CD4-positive, alpha-beta T cell treated with Interleukin-4 for 4 hours (primary cell): Measurements from ENCODE around the gene CTNNA3.
"Not testable (repeated sequence)": the region's sequence is repeated elsewhere in the genome, so short reads cannot be mapped to it uniquely, and the experiment has no call there.

Experiments used
- DNase-seq: peaks from one replicate; pipeline ENCODE4 v3.0.0-alpha.2; 2020

Gene CTNNA3

GRCh38 chr10:67599597-67599996 is 96.4 kb downstream of the CTNNA3 start:
- DNase-seq = no peak

DNA sequence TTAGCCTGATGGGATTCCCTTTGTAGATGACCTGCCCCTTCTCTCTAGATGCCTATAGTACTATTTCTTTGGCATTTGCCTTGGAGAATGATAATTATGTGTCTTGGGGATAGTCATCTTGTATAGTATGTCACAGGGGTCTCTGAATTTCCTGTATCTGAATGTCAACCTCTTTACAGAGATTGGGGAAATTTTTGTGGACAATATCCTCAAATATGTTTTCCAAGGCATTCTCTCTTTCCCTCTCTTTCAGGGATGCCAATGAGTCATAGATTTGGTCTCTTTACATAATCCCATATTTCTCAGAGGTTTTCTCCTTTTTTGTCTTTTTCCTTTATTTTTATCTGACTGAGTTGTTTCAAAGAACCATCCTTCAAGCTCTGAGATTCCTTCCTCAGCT is 99.4 kb downstream of the CTNNA3 start:
- DNase-seq = no peak

- no peak for DNase-seq
Measured at GRCh38 chr10:67587771-67588170, 108.2 kb downstream of the CTNNA3 start.

DNA sequence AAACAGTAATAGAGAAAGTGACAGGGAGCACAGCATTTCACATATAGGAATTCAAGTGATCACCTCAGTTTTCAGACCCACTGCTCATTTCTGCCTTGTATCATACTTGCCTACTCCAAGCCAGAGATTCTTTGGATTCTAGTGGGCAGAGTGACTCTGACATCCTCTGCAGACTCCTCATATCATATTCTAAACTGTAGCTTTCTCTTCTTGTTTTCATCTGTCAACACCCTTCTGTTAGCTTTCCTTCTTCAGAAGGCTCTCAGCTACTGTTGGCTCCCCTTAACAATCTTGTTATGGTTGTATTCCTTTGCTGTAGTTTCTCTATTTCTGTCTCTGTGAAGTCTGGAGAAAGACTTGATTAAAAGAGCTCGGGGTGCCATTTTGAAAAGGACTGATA is 120.5 kb downstream of the CTNNA3 start:
- DNase-seq = no peak

DNA sequence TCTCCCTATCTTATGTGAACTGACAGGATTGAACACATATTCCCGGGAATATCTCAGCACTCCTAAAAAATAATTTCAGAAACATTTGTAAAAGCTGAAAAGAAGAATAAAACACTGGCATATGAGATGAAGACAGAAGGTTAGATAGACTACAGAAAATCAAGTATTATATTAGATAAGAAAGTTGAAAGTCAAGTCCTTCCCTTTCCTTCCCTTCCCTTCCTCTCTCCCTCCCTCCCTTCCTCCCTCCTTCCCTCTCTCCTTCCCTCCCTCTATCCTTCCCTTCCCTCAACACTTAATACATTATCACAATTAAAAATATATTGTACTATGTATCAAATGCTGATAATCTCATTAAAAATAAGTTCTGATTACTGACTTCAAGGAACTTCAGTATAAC is 122.5 kb downstream of the CTNNA3 start:
- no peak for DNase-seq

- DNase-seq = no peak
Measured at GRCh38 chr10:67571503-67571902, 124.5 kb downstream of the CTNNA3 start.

DNA sequence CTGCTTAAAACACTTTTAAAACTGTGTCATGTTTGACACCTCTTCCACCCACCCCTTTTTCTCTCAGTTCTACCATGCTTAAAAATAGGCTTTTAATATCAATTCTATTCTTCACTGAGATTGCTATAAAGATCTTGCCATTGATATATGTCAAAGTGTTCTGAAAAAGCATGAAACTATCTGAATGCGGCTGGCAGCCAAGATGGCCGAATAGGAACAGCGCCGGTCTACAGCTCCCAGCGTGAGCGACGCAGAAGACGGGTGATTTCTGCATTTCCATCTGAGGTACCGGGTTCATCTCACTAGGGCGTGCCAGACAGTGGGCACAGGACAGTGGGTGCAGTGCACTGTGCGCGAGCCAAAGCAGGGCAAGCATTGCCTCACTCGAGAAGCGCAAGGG is 137.7 kb downstream of the CTNNA3 start:
- DNase-seq = not testable (repeated sequence)

DNA sequence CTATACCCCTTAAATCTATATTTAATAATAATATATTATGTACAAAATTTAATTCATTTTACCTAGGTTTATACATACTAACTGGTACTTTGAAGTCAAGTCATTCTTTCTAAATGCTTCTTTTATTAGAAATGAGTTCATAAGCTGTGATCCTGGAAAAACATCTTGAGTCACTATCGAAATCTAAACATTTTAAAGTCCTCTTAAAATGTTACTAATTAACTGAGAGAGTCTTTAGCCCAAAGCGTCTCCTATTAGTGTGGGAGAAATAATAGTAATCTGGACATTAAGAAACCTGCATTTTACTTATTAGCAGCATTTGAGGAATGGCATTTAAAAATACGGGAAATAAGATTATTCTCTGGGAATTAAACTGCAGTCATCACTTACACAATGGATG is 142.7 kb downstream of the CTNNA3 start:
- no peak for DNase-seq

- DNase-seq = no peak
Measured at GRCh38 chr10:67550838-67551402, 145.1 kb downstream of the CTNNA3 start.

DNA sequence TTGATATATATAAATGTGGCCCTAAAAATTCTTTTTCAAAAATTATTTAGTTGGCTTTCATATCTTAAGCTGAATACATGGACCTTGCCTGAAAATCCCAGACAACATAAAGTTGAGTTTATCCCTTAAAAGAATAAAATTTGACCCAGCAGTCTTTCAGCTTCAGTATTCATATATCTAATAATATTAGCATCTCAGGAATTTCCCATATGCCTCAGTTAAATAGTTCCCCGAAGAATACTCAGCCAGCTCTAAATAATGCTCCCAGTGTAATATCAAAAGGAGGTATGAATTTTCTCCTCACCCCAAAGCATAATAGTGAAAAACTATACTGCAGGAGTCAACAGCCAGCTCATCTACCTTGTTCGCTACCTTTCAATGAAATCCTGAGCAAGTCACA is 145.9 kb downstream of the CTNNA3 start:
- DNase-seq = no peak

GRCh38 chr10:67549390-67549789 is 146.6 kb downstream of the CTNNA3 start:
- DNase-seq = no peak

GRCh38 chr10:67541411-67541810 is 154.6 kb downstream of the CTNNA3 start:
- no peak for DNase-seq

GRCh38 chr10:67539312-67539711 is 156.7 kb downstream of the CTNNA3 start:
- no peak for DNase-seq

DNA sequence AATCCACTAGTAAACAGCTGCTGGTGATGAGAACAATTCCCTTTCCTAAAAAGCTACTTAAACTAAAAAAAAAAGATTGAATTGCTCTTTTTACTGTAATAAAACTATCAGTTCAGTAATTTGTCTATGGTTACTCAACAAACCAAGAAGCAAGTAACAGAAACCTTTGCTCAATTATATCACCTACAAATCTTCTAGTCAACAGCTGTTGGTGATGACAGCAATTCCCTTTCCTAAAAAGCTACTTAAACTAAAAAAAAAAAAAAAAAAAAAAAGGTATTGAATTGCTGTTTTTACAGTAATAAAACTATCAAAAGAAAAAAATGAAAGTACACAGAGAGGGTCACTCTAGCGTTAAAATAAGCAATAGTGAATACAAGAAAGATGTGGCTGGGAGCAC is 158.1 kb downstream of the CTNNA3 start:
- no peak for DNase-seq

- no peak for DNase-seq
Measured at GRCh38 chr10:67533376-67533775, 162.6 kb downstream of the CTNNA3 start.

DNA sequence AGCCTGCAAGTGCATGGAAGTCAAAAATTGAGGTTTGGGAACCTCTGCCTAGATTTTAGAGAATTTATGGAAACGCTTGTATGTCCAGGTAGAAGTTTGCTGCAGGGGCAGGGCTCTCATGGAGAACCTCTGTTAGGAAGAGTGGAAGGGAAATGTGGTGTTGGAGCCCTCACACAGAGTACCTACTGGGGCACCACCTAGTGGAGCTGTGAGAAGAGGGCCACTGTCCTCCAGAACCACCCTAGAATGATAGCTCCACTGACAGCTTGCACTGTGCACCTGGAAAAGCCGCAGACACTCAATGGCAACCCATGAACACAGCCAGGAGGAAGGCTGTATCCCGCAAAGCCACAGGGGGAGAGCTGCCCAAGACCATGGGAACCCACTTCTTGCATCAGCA is 165.0 kb downstream of the CTNNA3 start:
- not testable (repeated sequence) for DNase-seq

GRCh38 chr10:67527351-67527750 is 168.6 kb downstream of the CTNNA3 start:
- no peak for DNase-seq

GRCh38 chr10:67521546-67521945 is 174.4 kb downstream of the CTNNA3 start:
- DNase-seq = no peak

GRCh38 chr10:67520924-67521520 is 175.0 kb downstream of the CTNNA3 start:
- DNase-seq = peak; percentile 46

DNA sequence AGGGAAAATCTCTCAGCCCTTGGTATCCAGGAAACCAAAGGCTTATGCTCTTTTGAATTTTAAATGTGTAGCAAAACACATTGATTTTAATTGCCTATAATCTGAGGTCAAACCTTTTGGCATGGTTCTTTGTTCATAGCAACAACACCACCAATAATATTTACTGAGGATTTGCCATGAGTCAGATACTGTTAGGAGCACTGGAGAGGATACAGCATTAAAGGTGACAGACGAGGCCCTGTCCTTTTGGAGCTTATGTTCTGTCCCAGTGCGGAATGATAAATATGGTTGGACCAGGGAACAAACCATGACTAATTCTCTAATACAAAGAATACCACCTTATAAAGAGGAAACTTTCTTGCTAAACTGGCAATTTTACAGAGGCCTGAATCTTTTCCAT is 176.6 kb downstream of the CTNNA3 start:
- no peak for DNase-seq

- no peak for DNase-seq
Measured at GRCh38 chr10:67518756-67519155, 177.2 kb downstream of the CTNNA3 start.

- no peak for DNase-seq
Measured at GRCh38 chr10:67518043-67518442, 178.0 kb downstream of the CTNNA3 start.

GRCh38 chr10:67506757-67507091 is 189.3 kb downstream of the CTNNA3 start:
- no peak for DNase-seq

DNA sequence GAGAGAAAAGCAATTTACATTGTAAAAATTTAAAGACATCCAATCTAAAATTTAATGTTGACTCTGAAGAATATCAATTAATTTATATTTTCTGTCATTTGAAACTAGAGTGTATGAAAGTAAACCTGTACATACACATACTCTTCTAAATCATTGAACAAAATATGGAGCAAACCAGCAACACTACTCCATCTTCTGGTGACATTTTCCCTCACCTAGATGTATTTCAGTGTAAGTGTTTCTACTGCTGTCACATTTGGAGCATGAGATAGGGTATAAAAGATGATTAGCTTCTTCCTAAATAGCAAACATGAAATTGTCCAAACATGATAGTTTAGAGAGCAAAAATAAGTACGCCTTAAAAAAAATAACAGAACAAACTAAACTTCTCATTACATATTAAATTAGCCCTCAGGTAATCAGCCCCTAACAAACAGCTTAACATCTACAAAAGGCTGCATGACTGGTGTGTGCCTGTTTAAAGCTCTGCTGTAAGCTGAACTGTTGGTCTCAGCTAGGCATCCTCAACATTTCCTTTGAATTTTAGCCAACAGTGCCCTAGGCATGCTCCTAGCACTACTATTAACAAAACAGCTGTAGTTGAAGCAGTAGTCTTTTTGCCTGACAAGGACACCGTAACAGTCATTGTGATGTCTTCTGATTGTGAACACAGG is 189.8 kb downstream of the CTNNA3 start:
- no peak for DNase-seq
